ENCODE results near the gene ELF5. TPM values are rescaled to one million over a fixed set of nuclear protein-coding genes. Genes with fewer than 3 reads are reported as not detected.

ELF5 gene
- total RNA-seq, 1 experiment from 2014 or later, result not detected

DNA sequence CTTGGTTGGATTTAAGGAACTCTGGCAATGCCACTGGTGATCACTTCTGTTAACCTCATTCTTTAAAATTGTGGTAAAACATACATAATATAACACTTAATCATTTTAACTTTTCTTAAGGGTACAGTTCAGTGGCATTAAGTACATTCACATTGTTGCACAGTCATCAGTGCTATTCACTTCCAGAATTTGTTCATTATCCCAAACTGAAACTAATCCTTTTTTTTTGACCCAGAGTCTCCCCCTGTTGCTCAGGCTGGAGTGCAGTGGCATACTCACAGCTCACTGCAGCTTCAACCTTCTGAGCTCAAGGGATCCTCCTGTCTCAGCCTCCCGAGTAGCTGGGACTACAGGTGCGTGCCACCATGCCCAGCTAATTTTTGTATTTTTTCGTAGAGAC is 10.6 kb downstream of the ELF5 start:
- no peak for DNase-seq (ENCODE audit: unreplicated experiment)
- Mint-ChIP-seq H3K9me3 (ENCODE audit: unreplicated experiment) (no peaks in the 10 kb centered on the region), H3K36me3 (ENCODE audit: insufficient read depth, unreplicated experiment) (no peaks in the 10 kb centered on the region), H3K4me1 (ENCODE audit: insufficient read depth, unreplicated experiment) (peaks cover 14% of the 10 kb centered on the region), H3K27ac (ENCODE audit: low read depth, unreplicated experiment) (no peak overlapping the region), H3K27me3 (ENCODE audit: insufficient read depth, unreplicated experiment) (no peaks in the 10 kb centered on the region), H3K4me3 (ENCODE audit: unreplicated experiment) (no peak overlapping the region)
- no TSS peak for BruUV-seq (replicated peaks)
- ChIA-PET CTCF (interaction anchor here (0.5 to 2.8 kb wide), 11 partner anchors 9 to 948 kb away, joined by 3 to 16 read pairs (median 3); partner anchors contain the start of gene ELF5), POLR2A (interaction anchor here (1.4 kb wide), 1 partner anchor 64 kb away, joined by 5 read pairs; no protein-coding TSS in a partner anchor)
- intact Hi-C loops (cut with micrococcal nuclease), result no loop called here
- no peak for TF ChIP-seq CTCF (IDR thresholded peaks at IDR 0.05; ENCODE audit: unreplicated experiment)

- no peaks in the 10 kb centered on the region for H3K36me3 Mint-ChIP-seq (ENCODE audit: insufficient read depth, unreplicated experiment)
- TF ChIP-seq CTCF (IDR thresholded peaks at IDR 0.05; ENCODE audit: unreplicated experiment), result no peak
- peaks cover 14% of the 10 kb centered on the region for H3K4me1 Mint-ChIP-seq (ENCODE audit: insufficient read depth, unreplicated experiment)
- POLR2A ChIA-PET, result interaction anchor here (1.0 to 1.4 kb wide), 3 partner anchors 63 to 391 kb away, joined by 4 to 5 read pairs (median 4); no protein-coding TSS in a partner anchor
- no TSS peak for BruUV-seq (replicated peaks)
- DNase-seq (ENCODE audit: unreplicated experiment), result no peak
- H3K27me3 Mint-ChIP-seq (ENCODE audit: insufficient read depth, unreplicated experiment), result no peaks in the 10 kb centered on the region
- H3K4me3 Mint-ChIP-seq (ENCODE audit: unreplicated experiment), result no peak overlapping the region
- CTCF ChIA-PET, result interaction anchor here (0.5 to 2.8 kb wide), 11 partner anchors 9 to 886 kb away, joined by 3 to 16 read pairs (median 3); no protein-coding TSS in a partner anchor
- intact Hi-C loops (cut with micrococcal nuclease), result no loop called here
- no peaks in the 10 kb centered on the region for H3K9me3 Mint-ChIP-seq (ENCODE audit: unreplicated experiment)
- peak overlapping the region; percentile 49 for H3K27ac Mint-ChIP-seq (ENCODE audit: low read depth, unreplicated experiment)
Measured at GRCh38 chr11:34501949-34502348, 11.6 kb downstream of the ELF5 start.

GRCh38 chr11:34501500-34501899 is 12.1 kb downstream of the ELF5 start:
- Mint-ChIP-seq H3K9me3 (ENCODE audit: unreplicated experiment) (no peaks in the 10 kb centered on the region), H3K27me3 (ENCODE audit: insufficient read depth, unreplicated experiment) (no peaks in the 10 kb centered on the region), H3K4me3 (ENCODE audit: unreplicated experiment) (no peak overlapping the region), H3K36me3 (ENCODE audit: insufficient read depth, unreplicated experiment) (no peaks in the 10 kb centered on the region), H3K4me1 (ENCODE audit: insufficient read depth, unreplicated experiment) (peaks cover 14% of the 10 kb centered on the region), H3K27ac (ENCODE audit: low read depth, unreplicated experiment) (peak overlapping the region; percentile 49)
- DNase-seq (ENCODE audit: unreplicated experiment), result peak; percentile 65
- ChIA-PET CTCF (interaction anchor here (0.5 to 2.8 kb wide), 12 partner anchors 9 to 886 kb away, joined by 3 to 16 read pairs (median 3); no protein-coding TSS in a partner anchor), POLR2A (interaction anchor here (1.0 to 1.4 kb wide), 3 partner anchors 62 to 391 kb away, joined by 4 to 5 read pairs (median 4); no protein-coding TSS in a partner anchor)
- TF ChIP-seq CTCF (IDR thresholded peaks at IDR 0.05; ENCODE audit: unreplicated experiment), result no peak
- intact Hi-C loops (cut with micrococcal nuclease), result no loop called here
- BruUV-seq (replicated peaks), result no TSS peak

GRCh38 chr11:34499719-34500500 is 13.7 kb downstream of the ELF5 start:
- POLR2A ChIA-PET, result no interaction called here
- CTCF ChIA-PET, result interaction anchor here (0.6 to 8.6 kb wide), 13 partner anchors 8 to 399 kb away, joined by 3 to 158 read pairs (median 4); no protein-coding TSS in a partner anchor
- H3K4me1 Mint-ChIP-seq (ENCODE audit: insufficient read depth, unreplicated experiment), result peaks cover 14% of the 10 kb centered on the region
- no peak for TF ChIP-seq CTCF (IDR thresholded peaks at IDR 0.05; ENCODE audit: unreplicated experiment)
- H3K9me3 Mint-ChIP-seq (ENCODE audit: unreplicated experiment), result no peaks in the 10 kb centered on the region
- no peak overlapping the region for H3K27ac Mint-ChIP-seq (ENCODE audit: low read depth, unreplicated experiment)
- no peaks in the 10 kb centered on the region for H3K27me3 Mint-ChIP-seq (ENCODE audit: insufficient read depth, unreplicated experiment)
- DNase-seq (ENCODE audit: unreplicated experiment), result no peak
- no peaks in the 10 kb centered on the region for H3K36me3 Mint-ChIP-seq (ENCODE audit: insufficient read depth, unreplicated experiment)
- intact Hi-C loops (cut with micrococcal nuclease), result no loop called here
- no peak overlapping the region for H3K4me3 Mint-ChIP-seq (ENCODE audit: unreplicated experiment)
- BruUV-seq (replicated peaks), result no TSS peak
